ENCODE results near the gene HDAC4.

GRCh38 chr2:239000500-239001073, 400.2 kb downstream of the HDAC4 start:
- TF ChIP-seq POLR2A (IDR thresholded peaks at IDR 0.05) (no peak), CTCF (IDR thresholded peaks at IDR 0.05) (no peak), POLR2AphosphoS5 (IDR thresholded peaks at IDR 0.05) (no peak), EP300 (IDR thresholded peaks at IDR 0.05) (no peak)
